Measurements from ENCODE around the gene GASK1A. TPM values are rescaled to one million over a fixed set of nuclear protein-coding genes. Genes with fewer than 3 reads are reported as not detected.

Gene GASK1A
- polyA plus RNA-seq, 2 of the 4 experiments (the other 2 are of a cell fraction) = not detected

DNA sequence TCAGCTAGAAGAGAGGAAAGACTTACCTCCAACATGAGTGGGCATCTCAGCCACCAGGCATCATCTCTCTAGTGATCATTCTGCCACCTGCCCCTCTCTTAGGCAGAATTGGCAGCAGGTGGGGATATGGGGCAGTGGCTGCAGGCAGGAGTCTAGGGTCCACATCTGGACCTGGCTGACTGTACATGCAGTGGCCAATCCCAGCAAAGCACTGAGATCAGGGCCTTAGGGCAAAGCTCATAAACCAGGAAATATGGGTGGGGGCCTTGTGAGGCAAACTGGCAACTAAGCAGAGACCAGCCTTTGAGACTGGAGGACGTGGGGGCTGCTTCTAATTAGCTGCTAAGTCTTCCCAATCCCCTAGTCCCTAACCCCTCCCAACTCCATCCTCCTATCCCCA lies 113.9 kb downstream of the GASK1A start:
- no peak overlapping the region for H3K4me3 ChIP-seq
- WGBS (ENCODE audit: missing lambda C conversion rate) = 0% methylated on average over 1 of the region's 1 CpG
- no peaks in the 10 kb centered on the region for H3K4me1 ChIP-seq
- H3K4me2 ChIP-seq = no peak overlapping the region
- DNase-seq (ENCODE audit: low read depth in 1 of 2, low spot score in 1 of 2) = no peak
- no peak for FAIRE-seq
- POLR2A ChIA-PET = no interaction called here
- no peak for TF ChIP-seq HOXB13 (CRISPR knock-in tag; IDR thresholded peaks at IDR 0.05; ENCODE audit: low read depth)
- TF ChIP-seq CEBPB (IDR thresholded peaks at IDR 0.05) = no peak
- no peak for TF ChIP-seq HEYL (CRISPR knock-in tag; IDR thresholded peaks at IDR 0.05)
- TF ChIP-seq PBX3 (IDR thresholded peaks at IDR 0.05) = no peak
- TF ChIP-seq JUN (IDR thresholded peaks at IDR 0.05) = no peak
- TF ChIP-seq, protein P1, sequence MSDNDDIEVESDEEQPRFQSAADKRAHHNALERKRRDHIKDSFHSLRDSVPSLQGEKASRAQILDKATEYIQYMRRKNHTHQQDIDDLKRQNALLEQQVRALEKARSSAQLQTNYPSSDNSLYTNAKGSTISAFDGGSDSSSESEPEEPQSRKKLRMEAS (IDR thresholded peaks at IDR 0.05) = no peak
- no peak for TF ChIP-seq ESRRA (IDR thresholded peaks at IDR 0.05; ENCODE audit: borderline replicate concordance, low read length)
- TF ChIP-seq, protein P2, sequence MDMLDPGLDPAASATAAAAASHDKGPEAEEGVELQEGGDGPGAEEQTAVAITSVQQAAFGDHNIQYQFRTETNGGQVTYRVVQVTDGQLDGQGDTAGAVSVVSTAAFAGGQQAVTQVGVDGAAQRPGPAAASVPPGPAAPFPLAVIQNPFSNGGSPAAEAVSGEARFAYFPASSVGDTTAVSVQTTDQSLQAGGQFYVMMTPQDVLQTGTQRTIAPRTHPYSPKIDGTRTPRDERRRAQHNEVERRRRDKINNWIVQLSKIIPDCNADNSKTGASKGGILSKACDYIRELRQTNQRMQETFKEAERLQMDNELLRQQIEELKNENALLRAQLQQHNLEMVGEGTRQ (IDR thresholded peaks at IDR 0.05) = no peak
- TF ChIP-seq, protein P3, sequence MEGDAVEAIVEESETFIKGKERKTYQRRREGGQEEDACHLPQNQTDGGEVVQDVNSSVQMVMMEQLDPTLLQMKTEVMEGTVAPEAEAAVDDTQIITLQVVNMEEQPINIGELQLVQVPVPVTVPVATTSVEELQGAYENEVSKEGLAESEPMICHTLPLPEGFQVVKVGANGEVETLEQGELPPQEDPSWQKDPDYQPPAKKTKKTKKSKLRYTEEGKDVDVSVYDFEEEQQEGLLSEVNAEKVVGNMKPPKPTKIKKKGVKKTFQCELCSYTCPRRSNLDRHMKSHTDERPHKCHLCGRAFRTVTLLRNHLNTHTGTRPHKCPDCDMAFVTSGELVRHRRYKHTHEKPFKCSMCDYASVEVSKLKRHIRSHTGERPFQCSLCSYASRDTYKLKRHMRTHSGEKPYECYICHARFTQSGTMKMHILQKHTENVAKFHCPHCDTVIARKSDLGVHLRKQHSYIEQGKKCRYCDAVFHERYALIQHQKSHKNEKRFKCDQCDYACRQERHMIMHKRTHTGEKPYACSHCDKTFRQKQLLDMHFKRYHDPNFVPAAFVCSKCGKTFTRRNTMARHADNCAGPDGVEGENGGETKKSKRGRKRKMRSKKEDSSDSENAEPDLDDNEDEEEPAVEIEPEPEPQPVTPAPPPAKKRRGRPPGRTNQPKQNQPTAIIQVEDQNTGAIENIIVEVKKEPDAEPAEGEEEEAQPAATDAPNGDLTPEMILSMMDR (IDR thresholded peaks at IDR 0.05) = no peak
- TF ChIP-seq MYC (IDR thresholded peaks at IDR 0.05; ENCODE audit: borderline replicate concordance, low read length) = no peak
- TF ChIP-seq HOXB5 (CRISPR knock-in tag; IDR thresholded peaks at IDR 0.05) = no peak
- no peak for TF ChIP-seq CBX2 (IDR thresholded peaks at IDR 0.05; ENCODE audit: borderline replicate concordance, low read depth)
- no peak for TF ChIP-seq HOXA7 (CRISPR knock-in tag; IDR thresholded peaks at IDR 0.05)
- no peak for TF ChIP-seq HES2 (IDR thresholded peaks at IDR 0.05)
- no peaks in the 10 kb centered on the region for H3K9me3 ChIP-seq
- no peak overlapping the region for H3K27ac ChIP-seq
- CTCF ChIA-PET = no interaction called here
- no peak for ATAC-seq

DNA sequence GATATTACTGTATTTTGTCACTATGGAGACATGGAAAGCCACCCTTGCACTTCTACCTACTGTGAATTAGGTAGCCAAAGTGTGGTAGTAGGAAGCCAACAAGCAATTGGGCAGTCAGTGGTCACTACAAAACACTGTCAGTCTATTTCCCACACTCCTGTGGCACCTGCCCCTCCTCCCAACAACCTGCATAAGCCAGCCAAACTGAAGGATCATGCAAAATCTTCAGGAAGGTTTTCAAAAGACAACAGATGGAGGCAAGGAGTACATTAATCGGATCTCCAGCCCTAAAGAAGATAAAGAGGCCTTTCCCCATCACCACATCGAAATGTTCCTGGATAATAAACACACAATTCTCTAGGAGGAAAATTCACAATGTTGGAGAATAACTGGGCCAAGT lies 114.9 kb downstream of the GASK1A start:
- CTCF ChIA-PET = no interaction called here
- H3K4me3 ChIP-seq = no peak overlapping the region
- no peak for TF ChIP-seq CBX2 (IDR thresholded peaks at IDR 0.05; ENCODE audit: borderline replicate concordance, low read depth)
- TF ChIP-seq POLR2AphosphoS2 (conservative IDR thresholded peaks at IDR 0.05; ENCODE audit: low read length) = no peak
- TF ChIP-seq ZC3H11A (IDR thresholded peaks at IDR 0.05) = no peak
- no peak for TF ChIP-seq JUN (IDR thresholded peaks at IDR 0.05)
- TF ChIP-seq, protein P2 (IDR thresholded peaks at IDR 0.05) = no peak
- no peak for TF ChIP-seq NPAS2 (CRISPR knock-in tag; IDR thresholded peaks at IDR 0.05; ENCODE audit: borderline replicate concordance)
- no peak for TF ChIP-seq HDAC2 (IDR thresholded peaks at IDR 0.05)
- TF ChIP-seq RARB (CRISPR knock-in tag; IDR thresholded peaks at IDR 0.05) = no peak
- TF ChIP-seq PHF8 (IDR thresholded peaks at IDR 0.05; ENCODE audit: borderline replicate concordance, low read depth) = no peak
- no peak for TF ChIP-seq CHD4 (IDR thresholded peaks at IDR 0.05; ENCODE audit: borderline replicate concordance)
- no peak for TF ChIP-seq NR3C1 (IDR thresholded peaks at IDR 0.05)
- H3K9me3 ChIP-seq = no peaks in the 10 kb centered on the region
- FAIRE-seq = no peak
- no peak for ATAC-seq
- DNase-seq (ENCODE audit: low read depth in 1 of 2, low spot score in 1 of 2) = no peak
- POLR2A ChIA-PET = no interaction called here
- H3K4me1 ChIP-seq = no peaks in the 10 kb centered on the region
- no peak overlapping the region for H3K4me2 ChIP-seq
- no peak overlapping the region for H3K27ac ChIP-seq
- 51% methylated on average over 2 of the region's 2 CpGs for WGBS (ENCODE audit: missing lambda C conversion rate)

Measured in A549 (cell line).